CD4-positive, alpha-beta T cell (primary cell): ENCODE data around the gene PLBD2. TPM values are rescaled to one million over a fixed set of nuclear protein-coding genes. Genes with fewer than 3 reads are reported as not detected.

ENCODE experiments used
- ATAC-seq: fragments of 200-7000 bp; cut with Tn5 transposase; one replicate; pipeline ENCODE4 v1.10.0; 2022; ENCODE audit warnings: mild to moderate bottlenecking; ENCODE audit not compliant: poor library complexity
- CTCF ChIA-PET: fragments of 350-600 bp; sonication (Branson Sonifier 250); formaldehyde crosslinking; loops from one replicate; lab custom pipeline; 2021; ENCODE audit warnings: antibody characterized with exemption, inconsistent platforms; lab: Charles Lee
- POLR2A ChIA-PET: fragments of 350-600 bp; sonication (Branson Sonifier 250); formaldehyde crosslinking; loops from one replicate; lab custom pipeline; 2021; ENCODE audit warnings: antibody characterized with exemption, inconsistent platforms; lab: Charles Lee
- DNase-seq, 14 experiments: peaks; one replicate each; pipeline ENCODE4 v3.0.0-alpha.2; 2013 to 2020; ENCODE audit warnings: mixed read lengths in 2 of 14
- H3K27ac ChIP-seq, 2 donors: one replicate each; pipeline versions ENCODE4 v1.5.1 to v1.7.0; 2013; ENCODE audit warnings: low read length in 2 of 2, low read depth in 1 of 2, mild to moderate bottlenecking in 1 of 2
- H3K27me3 ChIP-seq, 2 experiments: 1 replicate in 1 of 2; 2 replicates in 1 of 2; pipeline versions ENCODE4 v1.6.1 to v1.7.0; 2013; ENCODE audit warnings: low read length in 2 of 2, control low read depth in 1 of 2, mild to moderate bottlenecking in 1 of 2, moderate library complexity in 1 of 2; ENCODE audit not compliant: insufficient read depth in 2 of 2, control insufficient read depth in 1 of 2
- H3K36me3 ChIP-seq: one replicate; pipeline ENCODE4 v1.6.1; 2013; ENCODE audit warnings: low read length, control low read depth; ENCODE audit not compliant: insufficient read depth
- H3K4me1 ChIP-seq: one replicate; pipeline ENCODE4 v1.6.1; 2013; ENCODE audit warnings: low read length, control low read depth; ENCODE audit not compliant: insufficient read depth
- H3K4me3 ChIP-seq: one replicate; pipeline ENCODE4 v1.5.1; 2013; ENCODE audit warnings: mild to moderate bottlenecking, low read length, moderate library complexity
- H3K9me3 ChIP-seq, 2 experiments: 1 replicate in 1 of 2; 2 replicates in 1 of 2; pipeline versions ENCODE4 v1.6.1 to v1.7.0; 2013; ENCODE audit warnings: low read length in 2 of 2, mild to moderate bottlenecking in 2 of 2, control low read depth in 1 of 2, moderate library complexity in 1 of 2; ENCODE audit not compliant: control insufficient read depth in 1 of 2, insufficient read depth in 1 of 2
- H3K27ac Mint-ChIP-seq: one replicate; pipeline ENCODE4 v1.8.0; 2020; ENCODE audit warnings: mixed read lengths
- H3K27me3 Mint-ChIP-seq: one replicate; pipeline ENCODE4 v1.8.0; 2021; ENCODE audit warnings: mixed read lengths
- H3K36me3 Mint-ChIP-seq: one replicate; pipeline ENCODE4 v1.8.0; 2021; ENCODE audit warnings: low read depth, mixed read lengths
- H3K4me1 Mint-ChIP-seq: one replicate; pipeline ENCODE4 v1.8.0; 2021; ENCODE audit warnings: low read depth, mixed read lengths
- H3K4me3 Mint-ChIP-seq: one replicate; pipeline ENCODE4 v1.8.0; 2020; ENCODE audit warnings: mild to moderate bottlenecking, mixed read lengths
- H3K9me3 Mint-ChIP-seq: one replicate; pipeline ENCODE4 v1.8.0; 2020; ENCODE audit warnings: mixed read lengths
- CTCF ChIP-seq: fragments of 200-600 bp; IDR thresholded peaks from one replicate; pipeline ENCODE4 v1.8.0; 2022; ENCODE audit warnings: antibody characterized with exemption, mild to moderate bottlenecking
- intact Hi-C, 2 experiments: fragments of 100-400 bp; cut with DNase I in 1 of 2; cut with micrococcal nuclease in 1 of 2; formaldehyde crosslinking; loops; one replicate each; pipeline versions ENCODE4 v1.15.1 to v1.9.0; 2023 to 2025; cut with DNase I, micrococcal nuclease
- total RNA-seq, 174 experiments: library from RNA in 2 of 174; stranded (reverse) in 2 of 174; gene quantifications; one replicate each; pipeline ENCODE4 v1.2.3 and lab custom pipeline; 2021 to 2026

PLBD2 gene
- total RNA-seq, 2 experiments from 2014 or later: 10.4 to 12.2 TPM

- no peak for TF ChIP-seq CTCF
- H3K4me3 Mint-ChIP-seq: no peak overlapping the region
- ATAC-seq: no peak
- no peak overlapping the region for H3K27ac Mint-ChIP-seq
- no peaks in the 10 kb centered on the region for H3K36me3 Mint-ChIP-seq
- H3K27me3 ChIP-seq: peaks cover 0 to 8% of the 10 kb centered on the region in 2 experiments
- no peak overlapping the region for H3K27ac ChIP-seq
- intact Hi-C loops: loop anchor here (1.0 to 10.0 kb wide), 3 partner anchors 115 to 231 kb away; no protein-coding TSS in a partner anchor
- H3K36me3 ChIP-seq: no peaks in the 10 kb centered on the region
- H3K4me1 Mint-ChIP-seq: peaks cover 14% of the 10 kb centered on the region
- CTCF ChIA-PET: interaction anchor here (1.2 kb wide), 1 partner anchor 115 kb away, joined by 4 read pairs; no protein-coding TSS in a partner anchor
- no peaks in the 10 kb centered on the region for H3K9me3 ChIP-seq
- no peaks in the 10 kb centered on the region for H3K9me3 Mint-ChIP-seq
- peaks cover 3% of the 10 kb centered on the region for H3K4me1 ChIP-seq
- POLR2A ChIA-PET: no interaction called here
- H3K27me3 Mint-ChIP-seq: peaks cover 3% of the 10 kb centered on the region
- no peak for DNase-seq
- no peak overlapping the region for H3K4me3 ChIP-seq
Measured at GRCh38 chr12:113425960-113426453, 67.6 kb downstream of the PLBD2 start.

GRCh38 chr12:113427882-113428281 lies 69.5 kb downstream of the PLBD2 start:
- ATAC-seq (no peak), DNase-seq (no peak)
- intact Hi-C loops: loop anchor here in 1 of 2 experiments (10.0 kb wide), 1 partner anchor 233 kb away; no protein-coding TSS in a partner anchor
- no peaks in the 10 kb centered on the region for H3K4me1 ChIP-seq
- peaks cover 0 to 8% of the 10 kb centered on the region in 2 experiments for H3K27me3 ChIP-seq
- no peak for TF ChIP-seq CTCF
- H3K27ac ChIP-seq: no peak overlapping the region
- CTCF ChIA-PET: no interaction called here
- POLR2A ChIA-PET: no interaction called here
- H3K4me1 Mint-ChIP-seq: peaks cover 3% of the 10 kb centered on the region
- no peak overlapping the region for H3K4me3 Mint-ChIP-seq
- no peak overlapping the region for H3K4me3 ChIP-seq
- peaks cover 6% of the 10 kb centered on the region for H3K27me3 Mint-ChIP-seq
- no peak overlapping the region for H3K27ac Mint-ChIP-seq
- H3K9me3 ChIP-seq: no peaks in the 10 kb centered on the region
- no peaks in the 10 kb centered on the region for H3K9me3 Mint-ChIP-seq
- H3K36me3 ChIP-seq: no peaks in the 10 kb centered on the region
- no peaks in the 10 kb centered on the region for H3K36me3 Mint-ChIP-seq

DNA sequence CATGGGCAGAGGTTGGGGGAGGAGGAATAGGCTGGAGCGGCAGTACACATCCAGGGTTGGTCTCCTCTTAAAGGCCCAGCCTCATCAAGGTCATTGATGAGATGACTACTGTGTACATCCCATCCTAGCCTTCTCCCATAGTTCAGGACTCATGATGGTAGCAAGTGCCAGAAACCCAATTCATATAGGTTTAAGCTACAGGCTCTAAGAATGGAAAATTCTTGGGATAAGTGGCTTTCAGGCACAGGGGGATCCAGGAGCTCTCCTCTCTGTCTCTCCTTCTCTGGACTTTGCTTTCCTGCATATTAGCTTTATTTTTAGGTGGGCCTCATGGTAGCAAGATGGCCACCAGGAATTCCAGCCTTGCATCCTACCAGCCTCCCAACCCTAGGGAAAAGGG lies 70.1 kb downstream of the PLBD2 start:
- H3K4me1 Mint-ChIP-seq: no peaks in the 10 kb centered on the region
- H3K4me3 Mint-ChIP-seq: no peak overlapping the region
- ChIA-PET CTCF (no interaction called here), POLR2A (no interaction called here)
- H3K36me3 Mint-ChIP-seq: no peaks in the 10 kb centered on the region
- no peak for ATAC-seq
- no peak overlapping the region for H3K27ac Mint-ChIP-seq
- H3K9me3 ChIP-seq: no peaks in the 10 kb centered on the region
- intact Hi-C loops: loop anchor here in 1 of 2 experiments (10.0 kb wide), 1 partner anchor 234 kb away; no protein-coding TSS in a partner anchor
- H3K27me3 Mint-ChIP-seq: peaks cover 6% of the 10 kb centered on the region
- H3K4me3 ChIP-seq: no peak overlapping the region
- no peak overlapping the region for H3K27ac ChIP-seq
- H3K9me3 Mint-ChIP-seq: no peaks in the 10 kb centered on the region
- no peaks in the 10 kb centered on the region for H3K36me3 ChIP-seq
- no peaks in the 10 kb centered on the region for H3K4me1 ChIP-seq
- H3K27me3 ChIP-seq: peaks cover 0 to 8% of the 10 kb centered on the region in 2 experiments
- no peak for DNase-seq
- no peak for TF ChIP-seq CTCF
